HG03045 (cell line): ENCODE data around the gene CCL5.

Experiments
- ATAC-seq: cut with Tn5 transposase; IDR thresholded peaks from one replicate; pipeline ENCODE4 v1.9.1; 2021; ENCODE audit warnings: mild to moderate bottlenecking, moderate library complexity; ENCODE audit not compliant: unreplicated experiment

CCL5 gene

GRCh38 chr17:35879773-35880654, at the start of gene CCL5:
TSS of gene CCL5 (minus strand) at chr17:35880360.
- ATAC-seq, result peak; percentile 93

- ATAC-seq, result no peak
Measured at GRCh38 chr17:35927714-35928113, 47.6 kb upstream of the CCL5 start.

DNA sequence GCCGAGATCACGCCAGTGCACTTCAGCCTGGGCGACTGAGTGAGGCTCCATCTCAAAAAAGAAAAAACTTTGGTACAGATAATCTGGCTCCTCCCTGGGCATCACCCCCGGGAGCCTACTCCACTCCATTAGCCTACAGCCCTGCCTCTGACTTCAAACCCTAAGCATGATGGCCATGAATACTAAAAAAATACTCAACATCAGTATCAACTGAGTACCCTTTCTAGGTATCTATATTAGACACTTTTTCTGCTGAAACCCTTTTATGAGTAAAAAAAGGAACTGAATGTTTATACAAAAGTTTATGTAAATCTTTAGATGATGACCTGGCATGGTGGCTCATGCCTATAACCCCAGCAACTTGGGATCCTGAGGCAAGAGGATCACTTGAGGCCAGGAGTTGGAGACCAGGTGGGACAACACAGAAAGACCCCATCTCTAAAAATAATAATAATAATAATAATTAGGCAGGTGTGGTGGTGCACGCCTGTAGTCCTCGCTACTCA, 43.5 kb upstream of the CCL5 start:
- ATAC-seq, result no peak

DNA sequence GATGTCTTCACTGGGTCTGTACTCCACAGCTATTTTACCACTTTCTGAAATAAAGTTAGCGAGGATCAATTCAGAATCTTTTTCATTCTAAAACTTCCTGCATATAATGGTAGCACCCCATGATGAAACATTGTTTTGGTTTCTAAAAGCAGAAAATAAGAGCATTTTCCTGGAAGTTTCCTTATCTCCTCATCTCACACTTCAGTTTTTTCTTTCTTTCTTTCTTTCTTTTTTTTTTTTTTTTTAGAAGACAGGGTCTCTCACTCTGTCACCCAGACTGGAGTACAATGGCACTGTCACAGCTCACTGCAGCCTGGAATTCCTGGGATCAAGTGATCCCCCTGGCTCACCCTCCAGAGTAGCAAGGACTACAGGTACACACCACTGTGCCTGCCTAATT, 40.1 kb upstream of the CCL5 start:
- no peak for ATAC-seq

DNA sequence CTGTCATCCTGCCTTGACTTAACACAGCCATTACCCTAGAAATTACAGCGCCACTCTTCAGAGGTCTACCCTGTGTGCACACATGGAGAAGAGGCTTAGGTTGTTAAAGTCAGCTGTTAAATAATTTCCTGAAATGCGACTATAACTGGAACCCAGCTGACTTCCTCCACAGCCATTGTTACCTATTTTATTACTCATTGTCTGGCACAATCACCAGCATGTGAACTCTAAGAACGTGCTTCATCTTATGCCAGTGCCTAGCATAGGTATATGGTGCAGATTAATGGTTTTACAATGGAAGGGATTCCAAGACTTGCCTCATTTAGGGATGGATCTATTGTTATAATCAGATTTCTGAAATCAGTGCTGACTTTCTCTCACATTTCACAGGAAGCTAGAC, 38.5 kb upstream of the CCL5 start:
- ATAC-seq, result no peak

- ATAC-seq, result no peak
Measured at GRCh38 chr17:35917519-35918213, 37.5 kb upstream of the CCL5 start.

DNA sequence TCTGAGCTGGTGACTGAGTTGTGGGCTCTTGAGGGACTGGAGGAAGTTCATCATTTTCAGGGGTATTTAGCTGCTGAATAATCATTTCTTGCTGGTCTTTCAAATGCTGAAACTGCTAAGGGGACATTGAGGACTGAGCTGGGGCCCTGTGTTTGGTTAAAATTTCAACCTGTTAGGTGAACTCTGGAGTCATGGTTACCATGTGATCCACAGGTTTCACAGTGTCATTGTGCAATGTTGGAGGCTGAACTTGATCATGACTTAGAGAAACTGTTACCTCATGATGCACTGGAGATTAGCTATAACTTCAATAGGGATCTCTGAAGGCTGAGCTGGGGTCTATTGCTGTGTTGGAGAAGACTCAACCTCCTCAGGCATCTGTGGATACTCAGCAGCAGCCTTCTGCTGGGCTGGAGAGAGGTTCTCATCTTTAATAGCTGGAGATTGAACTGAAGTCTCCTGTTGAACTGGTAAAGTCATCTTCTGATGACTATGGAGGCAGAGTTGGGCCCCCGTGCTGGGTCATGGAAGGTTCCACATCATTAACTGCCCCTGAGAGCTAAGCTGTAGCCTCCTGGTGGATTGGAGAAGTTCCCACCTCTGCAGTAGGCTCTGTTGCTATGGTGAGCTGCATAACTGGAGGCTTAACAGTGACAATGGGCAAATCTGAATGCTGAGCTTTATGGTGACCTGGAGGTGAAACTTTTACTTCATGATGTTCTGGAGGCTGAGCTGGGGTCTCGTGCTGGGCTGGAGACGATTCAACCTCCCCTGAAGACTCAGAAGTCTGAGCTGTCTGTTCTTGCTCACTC, 35.2 kb upstream of the CCL5 start:
- ATAC-seq, result no peak

DNA sequence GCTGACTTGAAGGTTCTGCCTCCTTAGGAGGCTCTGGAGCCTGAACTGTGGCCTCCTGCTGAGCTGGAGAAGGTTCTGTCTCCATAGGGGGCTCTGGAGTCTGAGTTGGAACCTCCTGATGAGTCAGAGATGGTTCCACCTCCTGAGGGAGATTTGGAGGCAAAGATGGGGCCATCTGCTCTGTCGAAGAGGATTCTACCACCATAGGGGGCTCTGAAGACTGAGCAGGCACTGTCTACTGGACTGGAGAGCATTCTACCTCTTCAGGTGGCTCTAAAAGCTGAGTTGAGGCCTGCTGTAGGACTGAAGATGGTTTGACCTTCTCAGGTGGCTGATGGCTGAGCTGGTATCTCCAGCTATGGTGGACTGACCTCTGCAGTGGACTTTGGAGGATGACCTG, 34.2 kb upstream of the CCL5 start:
- ATAC-seq, result no peak

- no peak for ATAC-seq
Measured at GRCh38 chr17:35913609-35914008, 33.4 kb upstream of the CCL5 start.

GRCh38 chr17:35912942-35913341, 32.8 kb upstream of the CCL5 start:
- ATAC-seq, result no peak

- ATAC-seq, result no peak
Measured at GRCh38 chr17:35912339-35912912, 32.3 kb upstream of the CCL5 start.

DNA sequence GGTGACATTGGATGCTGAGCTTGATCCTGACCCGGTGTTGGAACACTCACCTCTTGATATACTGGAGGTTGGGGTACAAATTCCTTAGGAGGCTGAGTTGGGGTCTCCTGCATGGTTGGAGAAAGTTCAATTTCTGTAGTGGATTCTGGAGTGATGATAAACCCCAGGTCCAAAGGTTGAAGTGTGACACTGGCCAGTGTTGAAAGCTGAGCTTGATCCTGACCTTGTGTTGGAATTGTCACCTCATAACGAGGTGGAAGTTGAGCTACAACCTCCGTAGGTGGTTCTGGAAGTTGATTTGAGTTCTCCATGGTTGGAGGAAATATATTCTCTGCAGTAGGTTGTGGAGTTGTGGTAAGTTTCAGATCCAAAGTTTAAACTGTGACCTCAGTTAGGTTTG, 29.2 kb upstream of the CCL5 start:
- ATAC-seq, result no peak

DNA sequence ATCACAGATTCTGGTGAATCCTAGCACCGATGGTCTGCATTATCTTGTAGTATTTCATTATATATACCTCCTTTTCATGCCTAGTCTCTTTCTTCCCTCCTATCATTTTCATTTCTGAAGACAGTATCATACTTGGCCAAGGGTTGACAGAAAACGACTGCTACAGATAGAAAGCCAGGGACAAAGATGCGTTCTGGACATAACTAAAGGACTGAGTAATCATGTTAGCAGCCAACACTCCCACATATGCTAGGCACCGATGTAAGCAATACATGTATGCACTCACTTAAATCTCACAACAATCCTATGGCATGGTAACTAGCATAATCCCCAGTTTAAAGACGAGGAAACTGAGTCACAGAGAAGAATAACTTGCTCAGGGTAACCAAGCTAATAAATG, 27.5 kb upstream of the CCL5 start:
- ATAC-seq, result no peak

DNA sequence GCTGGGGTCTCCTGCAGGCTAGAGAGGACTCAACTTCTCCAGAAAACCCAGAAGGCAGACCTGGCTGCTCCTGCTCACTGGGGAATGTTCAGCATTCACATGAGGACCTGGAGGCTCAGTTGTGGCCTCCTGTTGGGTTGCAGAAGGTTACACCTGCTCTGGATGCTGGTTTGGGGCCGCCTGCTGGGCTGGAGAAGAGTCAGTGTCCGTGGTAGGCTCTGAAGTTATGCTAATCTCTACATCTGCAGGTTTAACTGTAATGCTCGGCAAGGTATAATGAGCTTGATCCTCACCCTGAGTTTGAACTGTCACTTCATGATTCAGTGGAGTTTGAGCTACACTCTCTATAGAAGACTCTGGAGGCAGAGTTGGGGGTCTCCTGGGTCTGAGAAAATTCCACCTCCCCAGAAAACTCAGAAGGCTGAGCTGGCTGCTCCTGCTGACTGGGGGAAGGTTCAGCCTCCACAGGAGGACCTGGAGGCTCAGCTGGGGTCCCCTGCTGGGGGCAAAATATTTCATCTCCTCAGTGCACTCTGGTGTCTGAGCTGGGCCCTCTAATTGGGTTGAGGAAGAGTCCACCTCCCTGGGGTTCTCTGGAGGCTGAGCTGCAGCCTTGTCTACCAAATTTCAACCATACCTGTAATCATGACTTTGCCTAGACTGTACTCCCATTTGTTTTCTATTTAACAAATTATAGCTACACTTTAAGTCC, 26.9 kb upstream of the CCL5 start:
- no peak for ATAC-seq

DNA sequence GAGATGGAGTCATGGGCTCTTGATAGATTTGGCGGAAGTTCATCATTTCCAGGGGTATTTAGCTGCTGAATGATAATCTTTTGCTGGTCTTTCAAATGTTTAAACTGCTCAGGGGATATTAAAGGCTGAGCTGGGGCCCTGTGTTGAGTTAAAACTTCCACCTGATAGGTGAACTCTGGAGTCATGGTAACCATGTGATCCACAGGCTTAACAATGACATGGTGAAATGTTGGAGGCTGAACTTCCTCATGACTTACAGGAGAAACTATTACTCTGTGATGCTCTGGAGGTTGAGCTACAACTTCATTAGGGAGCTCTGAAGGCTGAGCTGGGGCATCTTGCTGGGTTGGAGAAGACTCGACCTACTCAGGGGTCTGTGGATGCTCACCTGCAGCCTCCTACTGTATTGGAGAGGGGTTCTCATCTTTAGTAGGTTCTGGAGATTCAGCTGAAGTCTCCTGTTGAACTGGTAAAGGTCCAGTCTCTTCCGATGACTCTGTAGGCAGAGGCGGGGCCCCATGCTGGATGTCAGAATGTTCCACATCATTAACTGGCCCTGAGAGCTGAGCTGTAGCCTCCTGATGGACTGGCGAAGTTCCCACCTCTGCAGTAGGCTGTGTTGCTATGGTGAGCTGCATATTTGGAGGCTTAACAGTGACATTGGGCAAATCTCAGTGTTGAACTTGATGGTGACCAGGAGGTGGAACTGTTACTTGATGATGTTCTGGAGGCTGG, 26.2 kb upstream of the CCL5 start:
- ATAC-seq, result no peak

DNA sequence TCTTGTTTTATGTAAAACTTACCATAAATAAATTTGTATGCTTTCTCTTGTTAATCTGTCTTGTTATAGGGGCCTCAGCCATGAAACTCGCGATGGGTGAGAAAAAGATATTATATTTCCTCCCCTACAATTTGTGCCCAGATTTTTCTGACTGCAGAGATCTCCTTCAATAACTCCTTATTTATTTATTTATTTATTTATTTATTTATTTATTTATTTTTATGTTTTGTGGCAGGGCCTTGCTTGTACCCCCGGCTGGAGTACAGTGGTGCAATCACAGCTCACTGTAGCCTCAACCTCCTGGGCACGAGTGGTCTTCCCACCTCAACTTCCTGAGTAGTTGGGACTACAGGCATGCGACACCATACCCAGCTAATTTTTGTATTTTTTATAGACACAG, 23.3 kb upstream of the CCL5 start:
- no peak for ATAC-seq

DNA sequence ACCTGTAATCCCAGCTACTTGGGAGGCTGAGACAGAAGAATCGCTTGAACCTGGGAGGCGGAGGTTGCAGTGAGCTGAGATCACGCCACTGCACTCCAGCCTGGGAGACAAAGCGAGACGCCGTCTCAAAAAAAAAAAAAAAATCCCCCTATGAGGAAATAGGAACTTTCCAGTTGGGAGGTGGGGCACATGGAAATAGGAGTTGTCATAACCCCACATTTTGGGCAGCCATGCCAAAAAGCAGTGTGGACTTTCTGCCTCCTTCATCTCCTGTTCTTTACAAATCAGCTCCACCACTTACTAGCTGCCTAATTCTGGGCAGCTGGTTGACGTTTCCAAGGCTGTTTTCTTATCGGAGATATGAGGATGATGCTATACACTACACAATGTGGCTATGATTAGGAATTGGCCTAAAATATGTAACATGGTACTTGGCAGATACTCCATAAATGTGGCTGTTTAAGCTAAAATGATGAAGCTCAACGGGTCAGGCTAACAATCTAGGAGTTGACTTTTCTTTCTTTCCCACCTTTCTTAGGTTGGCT, 21.5 kb upstream of the CCL5 start:
- no peak for ATAC-seq

DNA sequence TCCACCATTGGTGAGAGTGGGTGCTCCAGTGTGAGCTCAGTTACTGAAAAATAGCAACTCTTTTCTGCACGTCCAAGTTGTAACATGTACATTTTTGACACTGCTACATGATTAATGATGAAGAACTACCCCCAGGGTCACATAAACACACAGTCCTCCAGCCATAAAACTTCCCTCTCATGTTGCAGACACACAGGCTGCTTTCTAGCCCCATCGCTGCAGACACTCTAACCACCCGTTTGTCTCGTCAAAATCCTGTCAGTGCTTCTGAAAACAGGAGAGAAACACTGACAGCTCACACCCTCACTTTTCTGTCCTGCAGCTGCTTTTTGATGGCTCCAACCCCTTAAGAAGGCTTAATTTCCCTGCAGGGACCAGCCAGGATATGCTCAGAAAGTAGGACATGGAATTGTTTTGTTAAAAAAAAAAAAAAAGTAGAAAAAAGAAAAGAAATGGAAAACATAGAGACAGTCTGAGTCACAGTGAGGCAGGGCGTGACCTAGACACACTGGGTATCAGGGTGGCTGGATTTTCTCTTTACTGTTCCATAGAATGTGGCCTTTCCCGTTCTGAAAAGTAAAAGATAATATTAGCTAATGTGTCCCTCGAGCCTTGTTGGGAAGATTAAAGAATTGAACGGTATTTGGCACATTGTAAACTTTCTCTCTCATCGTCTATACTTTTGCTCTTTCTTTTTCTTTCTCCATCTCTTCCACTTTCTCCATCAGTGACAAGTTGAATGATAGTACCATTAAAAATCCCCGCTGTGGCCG, 20.7 kb upstream of the CCL5 start:
- no peak for ATAC-seq

GRCh38 chr17:35900280-35900679, 20.1 kb upstream of the CCL5 start:
- no peak for ATAC-seq
